HCT116 (cell line): ENCODE data around the gene FTCDNL1. TPM values are rescaled to one million over a fixed set of nuclear protein-coding genes. Genes with fewer than 3 reads are reported as not detected.

Experiments used
- ATAC-seq: fragments of 200-7000 bp; cut with Tn5 transposase; 2 replicates; pipeline ENCODE4 v1.9.1; 2020; ENCODE audit warnings: mild to moderate bottlenecking, moderate library complexity
- BruUV-seq: library from RNA; stranded (reverse); fragments of 400-500 nt; replicated peaks from 2 replicates; lab custom pipeline; 2021; lab: Mats Ljungman, UMichigan
- CTCF ChIA-PET: fragments of 300-600 bp; sonication (Branson Sonifier 250); formaldehyde crosslinking; loops from one replicate; lab custom pipeline; 2021; ENCODE audit warnings: antibody characterized with exemption; lab: Charles Lee
- POLR2A ChIA-PET: fragments of 300-600, 350-600 bp; sonication (Branson Sonifier 250); formaldehyde crosslinking; loops from one replicate; lab custom pipeline; 2021; ENCODE audit warnings: antibody characterized with exemption; lab: Charles Lee
- RAD21 ChIA-PET, 2 experiments: fragments of 300-600 bp; sonication (Branson Sonifier 250); formaldehyde crosslinking; loops; one replicate each; lab custom pipeline; 2023; ENCODE audit warnings: low total read pairs in 2 of 2; ENCODE audit not compliant: uncharacterized antibody in 2 of 2, unreplicated experiment in 2 of 2, low non-redundant PET in 1 of 2; lab: Charles Lee
- DNase-seq: peaks from one replicate; pipeline ENCODE4 v3.0.0-alpha.2; 2010; ENCODE audit warnings: low read depth, low spot score
- H2AFZ ChIP-seq: fragments of 200-600 bp; shearing (Covaris generic), sonication (generic); 2 replicates; pipeline ENCODE4 v1.6.1; 2017; ENCODE audit warnings: low read depth, mixed run types, mixed read lengths, antibody characterized with exemption, low read length; ENCODE audit not compliant: poor library complexity, severe bottlenecking
- H3K27ac ChIP-seq: 2 replicates; pipeline ENCODE4 v1.5.1; 2012; ENCODE audit warnings: low read depth, low read length
- H3K27me3 ChIP-seq: fragments of 200-600 bp; sonication (generic); 2 replicates; pipeline ENCODE4 v1.6.1; 2016; ENCODE audit warnings: mixed run types, low read length, mixed read lengths; ENCODE audit not compliant: insufficient read depth
- H3K36me3 ChIP-seq, 2 experiments: fragments of 200-500 bp in 1 of 2; fragments of 200-600 bp in 1 of 2; sonication (Bioruptor generic) in 1 of 2; sonication (generic) in 1 of 2; 2 replicates each; pipeline versions ENCODE4 v1.5.1 to v1.6.1; 2014 to 2016; ENCODE audit warnings: low read length in 2 of 2, inconsistent platforms in 1 of 2, mixed read lengths in 1 of 2, mixed run types in 1 of 2; ENCODE audit not compliant: insufficient read depth in 2 of 2, control insufficient read depth in 1 of 2
- H3K4me1 ChIP-seq, 2 experiments: fragments of 200-600 bp in 1 of 2; sonication (generic) in 1 of 2; 2 replicates each; pipeline versions ENCODE4 v1.5.1 to v1.6.1; 2012 to 2017; ENCODE audit warnings: low read length in 2 of 2, inconsistent platforms in 1 of 2, mild to moderate bottlenecking in 1 of 2, mixed read lengths in 1 of 2, mixed run types in 1 of 2, moderate library complexity in 1 of 2; ENCODE audit not compliant: insufficient read depth in 2 of 2, control insufficient read depth in 1 of 2
- H3K4me2 ChIP-seq: fragments of 200-600 bp; sonication (generic); 2 replicates; pipeline ENCODE4 v1.6.1; 2017; ENCODE audit warnings: mixed run types, low read length, mixed read lengths
- H3K4me3 ChIP-seq, 2 experiments: fragments of 200-600 bp in 1 of 2; sonication (generic) in 1 of 2; replicated peaks in 1 of 2; 2 replicates each; pipeline ENCODE4 v1.5.1; 2011 to 2016; ENCODE audit warnings: low read length in 2 of 2, control low read depth in 1 of 2, low read depth in 1 of 2, mild to moderate bottlenecking in 1 of 2, mixed read lengths in 1 of 2, mixed run types in 1 of 2
- H3K79me2 ChIP-seq: fragments of 200-600 bp; sonication (generic); 2 replicates; pipeline ENCODE4 v1.6.1; 2017; ENCODE audit warnings: mild to moderate bottlenecking, mixed run types, low read length, moderate library complexity, mixed read lengths; ENCODE audit not compliant: insufficient read depth
- H3K9ac ChIP-seq: fragments of 200-600 bp; sonication (generic); 2 replicates; pipeline ENCODE4 v1.6.1; 2016; ENCODE audit warnings: low read length, mixed read lengths
- H3K9me2 ChIP-seq: fragments of 200-600 bp; sonication (generic), shearing (Covaris generic); 2 replicates; pipeline ENCODE4 v1.6.1; 2017; ENCODE audit warnings: mixed run types, mild to moderate bottlenecking, moderate library complexity; ENCODE audit not compliant: insufficient read depth
- H3K9me3 ChIP-seq, 2 experiments: fragments of 200-500 bp in 1 of 2; fragments of 200-600 bp in 1 of 2; sonication (Bioruptor generic) in 1 of 2; sonication (generic) in 1 of 2; 2 replicates each; pipeline ENCODE4 v1.6.1; 2014 to 2017; ENCODE audit warnings: low read length in 2 of 2, mixed read lengths in 2 of 2, inconsistent platforms in 1 of 2, low read depth in 1 of 2, mild to moderate bottlenecking in 1 of 2, mixed run types in 1 of 2, moderate library complexity in 1 of 2; ENCODE audit not compliant: control insufficient read depth in 1 of 2, insufficient read depth in 1 of 2
- H4K20me1 ChIP-seq: fragments of 200-600 bp; sonication (generic), shearing (Covaris generic); 2 replicates; pipeline ENCODE4 v1.6.1; 2017; ENCODE audit warnings: mixed run types, mild to moderate bottlenecking, moderate library complexity; ENCODE audit not compliant: insufficient read depth
- CBX3 ChIP-seq: IDR thresholded peaks from 2 replicates; pipeline ENCODE4 v1.6.1; 2012; ENCODE audit warnings: low read depth
- EGR1 ChIP-seq: IDR thresholded peaks from 2 replicates; pipeline ENCODE4 v1.6.1; 2012; ENCODE audit warnings: low read depth
- EZH2phosphoT487 ChIP-seq: fragments of 200-600 bp; IDR thresholded peaks from 2 replicates; pipeline ENCODE4 v1.6.1; 2018; ENCODE audit warnings: antibody characterized with exemption, borderline replicate concordance
- FOSL1 ChIP-seq: IDR thresholded peaks from 2 replicates; pipeline ENCODE4 v1.6.1; 2012; ENCODE audit warnings: low read depth
- JUND ChIP-seq: IDR thresholded peaks from 2 replicates; pipeline ENCODE4 v1.6.1; 2012
- MAX ChIP-seq: IDR thresholded peaks from 2 replicates; pipeline ENCODE4 v1.6.1; 2012
- REST ChIP-seq: IDR thresholded peaks from 2 replicates; pipeline ENCODE4 v1.6.1; 2012; ENCODE audit warnings: low read depth
- SP1 ChIP-seq: IDR thresholded peaks from 2 replicates; pipeline ENCODE4 v1.6.1; 2012; ENCODE audit warnings: low read depth
- ZBTB33 ChIP-seq: IDR thresholded peaks from 2 replicates; pipeline ENCODE4 v1.6.1; 2011; ENCODE audit warnings: mild to moderate bottlenecking, low read length, moderate library complexity; ENCODE audit not compliant: insufficient replicate concordance; ENCODE audit errors: extremely low read depth
- ZFX ChIP-seq: fragments of 450-650 bp; IDR thresholded peaks from 2 replicates; pipeline ENCODE4 v1.6.1; 2017
- ZNF274 ChIP-seq: fragments of 200-500 bp; sonication (Bioruptor generic); IDR thresholded peaks from 2 replicates; pipeline ENCODE4 v1.6.1; 2014; ENCODE audit warnings: mild to moderate bottlenecking, low read depth, low read length, inconsistent platforms
- intact Hi-C: fragments of 100-400 bp; cut with micrococcal nuclease; formaldehyde crosslinking; loops from 2 replicates; pipeline ENCODE4 v1.10.0; 2022
- total RNA-seq: library from RNA; stranded (reverse); gene quantifications from one replicate; pipeline ENCODE4 v1.2.1, GENCODE V29; 2021; ENCODE audit not compliant: unreplicated experiment
- TF ChIP-seq, protein P1 (sequence below): IDR thresholded peaks from 2 replicates; pipeline ENCODE4 v1.6.1; 2012
- TF ChIP-seq, protein P2 (sequence below), 3 experiments: fragments of 200-600 bp in 1 of 3; sonication (generic) in 1 of 3; IDR thresholded peaks in 2 of 3; conservative IDR thresholded peaks in 1 of 3; 2 replicates each; pipeline ENCODE4 v1.5.1; 2012 to 2017; ENCODE audit warnings: low read depth in 2 of 3, low read length in 2 of 3, antibody characterized with exemption in 1 of 3, borderline replicate concordance in 1 of 3, control low read depth in 1 of 3, mild to moderate bottlenecking in 1 of 3, mixed read lengths in 1 of 3, mixed run types in 1 of 3, moderate library complexity in 1 of 3; ENCODE audit not compliant: insufficient read depth in 1 of 3

Gene FTCDNL1
- total RNA-seq, 1 experiment from 2014 or later: 2.6 TPM

- no TSS peak for BruUV-seq
- Histone ChIP-seq H3K9ac (no peak overlapping the region), H3K36me3 (no peaks in the 10 kb centered on the region), H3K79me2 (no peaks in the 10 kb centered on the region), H3K4me3 (no peak overlapping the region), H3K27ac (no peak overlapping the region), H3K4me2 (no peak overlapping the region), H3K9me2 (no peaks in the 10 kb centered on the region), H2AFZ (no peak overlapping the region), H4K20me1 (no peaks in the 10 kb centered on the region), H3K9me3 (no peaks in the 10 kb centered on the region), H3K27me3 (no peaks in the 10 kb centered on the region), H3K4me1 (no peaks in the 10 kb centered on the region)
- ChIA-PET RAD21 (no interaction called here), POLR2A (no interaction called here), CTCF (no interaction called here)
- DNase-seq (no peak), ATAC-seq (no peak)
- intact Hi-C loops: no loop called here
- no peak for TF ChIP-seq SP1
- TF ChIP-seq EGR1: no peak
- TF ChIP-seq REST: no peak
- TF ChIP-seq ZNF274: no peak
- no peak for TF ChIP-seq ZBTB33
- no peak for TF ChIP-seq JUND
- no peak for TF ChIP-seq CBX3
- no peak for TF ChIP-seq EZH2phosphoT487
- TF ChIP-seq ZFX: no peak
- no peak for TF ChIP-seq MAX
- TF ChIP-seq, protein P1, sequence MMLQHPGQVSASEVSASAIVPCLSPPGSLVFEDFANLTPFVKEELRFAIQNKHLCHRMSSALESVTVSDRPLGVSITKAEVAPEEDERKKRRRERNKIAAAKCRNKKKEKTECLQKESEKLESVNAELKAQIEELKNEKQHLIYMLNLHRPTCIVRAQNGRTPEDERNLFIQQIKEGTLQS: no peak
- TF ChIP-seq, protein P2, sequence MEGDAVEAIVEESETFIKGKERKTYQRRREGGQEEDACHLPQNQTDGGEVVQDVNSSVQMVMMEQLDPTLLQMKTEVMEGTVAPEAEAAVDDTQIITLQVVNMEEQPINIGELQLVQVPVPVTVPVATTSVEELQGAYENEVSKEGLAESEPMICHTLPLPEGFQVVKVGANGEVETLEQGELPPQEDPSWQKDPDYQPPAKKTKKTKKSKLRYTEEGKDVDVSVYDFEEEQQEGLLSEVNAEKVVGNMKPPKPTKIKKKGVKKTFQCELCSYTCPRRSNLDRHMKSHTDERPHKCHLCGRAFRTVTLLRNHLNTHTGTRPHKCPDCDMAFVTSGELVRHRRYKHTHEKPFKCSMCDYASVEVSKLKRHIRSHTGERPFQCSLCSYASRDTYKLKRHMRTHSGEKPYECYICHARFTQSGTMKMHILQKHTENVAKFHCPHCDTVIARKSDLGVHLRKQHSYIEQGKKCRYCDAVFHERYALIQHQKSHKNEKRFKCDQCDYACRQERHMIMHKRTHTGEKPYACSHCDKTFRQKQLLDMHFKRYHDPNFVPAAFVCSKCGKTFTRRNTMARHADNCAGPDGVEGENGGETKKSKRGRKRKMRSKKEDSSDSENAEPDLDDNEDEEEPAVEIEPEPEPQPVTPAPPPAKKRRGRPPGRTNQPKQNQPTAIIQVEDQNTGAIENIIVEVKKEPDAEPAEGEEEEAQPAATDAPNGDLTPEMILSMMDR (IDR thresholded peaks at IDR 0.05 in 2 of 3, conservative IDR thresholded peaks at IDR 0.05 in 1 of 3; ENCODE audit: borderline replicate concordance in 1 of 3, insufficient read depth in 1 of 3, low read depth in 2 of 3, low read length in 2 of 3): no peak
- TF ChIP-seq FOSL1: no peak
These were observed 36.7 kb downstream of the FTCDNL1 start for GRCh38 chr2:199814101-199814816.
